Stomach (tissue), 9 donors: ENCODE measurements around the gene MYT1. TPM values are rescaled to one million over a fixed set of nuclear protein-coding genes. Genes with fewer than 3 reads are reported as not detected.

Experiments used
- DNase-seq, 2 donors: peaks; one replicate each; pipeline versions ENCODE4 v3.0.0 to v3.0.0-alpha.2; 2013 to 2019
- H3K27ac ChIP-seq, 5 donors: fragments of 200-600 bp in 4 of 5; sonication (generic) in 4 of 5; one replicate each; pipeline ENCODE4 v1.5.1; 2013 to 2019; ENCODE audit warnings: mild to moderate bottlenecking in 1 of 5, moderate library complexity in 1 of 5
- H3K27me3 ChIP-seq, 3 donors: fragments of 200-600 bp; sonication (generic); one replicate each; pipeline ENCODE4 v1.5.1; 2017 to 2019; ENCODE audit warnings: mixed run types in 1 of 3
- H3K36me3 ChIP-seq, 4 donors: fragments of 200-600 bp; sonication (generic); 1 replicate in 3 of 4; 2 replicates in 1 of 4; pipeline ENCODE4 v1.5.1; 2016 to 2019
- H3K4me1 ChIP-seq, 4 donors: fragments of 200-600 bp; sonication (generic); one replicate each; pipeline ENCODE4 v1.5.1; 2016 to 2019
- H3K4me3 ChIP-seq, 4 donors: fragments of 200-600 bp; sonication (generic) in 3 of 4; one replicate each; pipeline ENCODE4 v1.5.1; 2016 to 2019; ENCODE audit warnings: mild to moderate bottlenecking in 1 of 4
- H3K9me3 ChIP-seq, 4 donors: fragments of 200-600 bp; sonication (generic); one replicate each; pipeline ENCODE4 v1.5.1; 2016 to 2019
- EP300 ChIP-seq: sonication (generic); formaldehyde crosslinking; IDR thresholded peaks from one replicate; pipeline ENCODE4 v1.6.1; 2017; ENCODE audit warnings: antibody characterized with exemption
- POLR2A ChIP-seq, 4 donors: fragments of 450-650 bp; IDR thresholded peaks; one replicate each; pipeline ENCODE4 v1.6.1; 2016; ENCODE audit warnings: antibody characterized with exemption in 4 of 4, control low read depth in 2 of 4, mild to moderate bottlenecking in 1 of 4, moderate library complexity in 1 of 4
- POLR2AphosphoS5 ChIP-seq, 3 donors: sonication (generic); formaldehyde crosslinking; IDR thresholded peaks; one replicate each; pipeline ENCODE4 v1.6.1; 2016; ENCODE audit warnings: antibody characterized with exemption in 3 of 3
- WGBS, 5 donors: extraction: QIAGEN DNeasy Blood & Tissue Kit in 3 of 5; methylation state at CpG; one replicate each; pipeline versions ENCODE4 v1.1.5 to v1.1.7; 2013 to 2018; 5-methylcytosine and 5-hydroxymethylcytosine counted together
- intact Hi-C: fragments of 100-400 bp; cut with DNase I; formaldehyde crosslinking; loops from one replicate; pipeline ENCODE4 v1.15.1; 2023; ENCODE audit warnings: low total_unique reads
- polyA plus RNA-seq, 3 donors: library from polyadenylated mRNA; stranded (reverse); fragments of 200-250 nt; gene quantifications; one replicate each; pipeline ENCODE4 v1.2.3, GENCODE V29; 2013
- total RNA-seq, 5 donors: library from RNA; depleted of rRNA; stranded (reverse); fragments of >200 nt; gene quantifications; one replicate each; pipeline versions ENCODE4 v1.1.0 to v1.2.3, GENCODE V29; 2014 to 2016
- TF ChIP-seq, protein P1 (sequence below), 7 experiments: fragments of 450-650 bp in 4 of 7; fragments of 200-600 bp in 3 of 7; sonication (generic) in 3 of 7; IDR thresholded peaks; one replicate each; pipeline ENCODE4 v1.5.1; 2016 to 2019; ENCODE audit warnings: antibody characterized with exemption in 7 of 7, control low read depth in 2 of 7, mild to moderate bottlenecking in 1 of 7
- donor health status: healthy with polysubstance abuse.
- donor health status: Bipolar disorder and iron deficiency.
- donor health status: healthy.

Gene MYT1
- total and polyA plus RNA-seq, 8 donors: 0.08 to 0.55 (median 0.25) TPM; not detected in 5

DNA sequence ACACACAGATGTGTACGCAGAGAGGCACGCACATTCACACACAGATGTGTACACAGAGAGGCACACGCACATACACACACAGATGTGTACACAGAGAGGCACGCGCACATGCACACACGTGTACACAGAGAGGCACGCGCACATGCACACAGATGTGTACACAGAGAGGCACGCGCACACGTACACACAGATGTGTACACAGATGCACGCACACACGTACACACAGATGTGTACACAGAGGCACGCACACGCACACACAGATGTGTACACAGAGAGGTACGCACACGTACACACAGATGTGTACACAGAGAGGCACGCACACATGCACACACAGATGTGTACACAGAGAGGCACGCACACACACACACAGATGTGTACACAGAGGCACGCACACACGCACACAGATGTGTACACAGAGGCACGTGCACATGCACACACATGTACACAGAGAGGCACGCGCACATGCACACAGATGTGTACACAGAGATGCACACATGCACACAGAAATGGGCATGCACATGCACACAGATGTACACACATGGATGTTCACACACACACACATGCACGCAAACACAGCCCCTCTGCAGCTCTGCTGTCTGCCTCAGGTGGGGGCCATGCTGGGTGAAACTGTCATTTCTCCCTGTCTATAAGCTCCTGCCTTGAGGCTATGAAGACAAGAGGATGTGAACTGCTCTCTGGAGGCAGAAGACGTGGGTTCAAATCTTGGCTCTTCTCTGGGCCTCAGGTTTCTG lies 14.3 kb upstream of the MYT1 start:
- peaks cover 0 to 12% (median 8%) of the 10 kb centered on the region in 4 donors for H3K9me3 ChIP-seq
- peaks cover 0 to 45% (median 12%) of the 10 kb centered on the region in 3 donors for H3K27me3 ChIP-seq
- intact Hi-C loops: no loop called here
- no peaks in the 10 kb centered on the region for H3K36me3 ChIP-seq
- TF ChIP-seq POLR2AphosphoS5 (IDR thresholded peaks at IDR 0.05): no peak
- TF ChIP-seq, protein P1, sequence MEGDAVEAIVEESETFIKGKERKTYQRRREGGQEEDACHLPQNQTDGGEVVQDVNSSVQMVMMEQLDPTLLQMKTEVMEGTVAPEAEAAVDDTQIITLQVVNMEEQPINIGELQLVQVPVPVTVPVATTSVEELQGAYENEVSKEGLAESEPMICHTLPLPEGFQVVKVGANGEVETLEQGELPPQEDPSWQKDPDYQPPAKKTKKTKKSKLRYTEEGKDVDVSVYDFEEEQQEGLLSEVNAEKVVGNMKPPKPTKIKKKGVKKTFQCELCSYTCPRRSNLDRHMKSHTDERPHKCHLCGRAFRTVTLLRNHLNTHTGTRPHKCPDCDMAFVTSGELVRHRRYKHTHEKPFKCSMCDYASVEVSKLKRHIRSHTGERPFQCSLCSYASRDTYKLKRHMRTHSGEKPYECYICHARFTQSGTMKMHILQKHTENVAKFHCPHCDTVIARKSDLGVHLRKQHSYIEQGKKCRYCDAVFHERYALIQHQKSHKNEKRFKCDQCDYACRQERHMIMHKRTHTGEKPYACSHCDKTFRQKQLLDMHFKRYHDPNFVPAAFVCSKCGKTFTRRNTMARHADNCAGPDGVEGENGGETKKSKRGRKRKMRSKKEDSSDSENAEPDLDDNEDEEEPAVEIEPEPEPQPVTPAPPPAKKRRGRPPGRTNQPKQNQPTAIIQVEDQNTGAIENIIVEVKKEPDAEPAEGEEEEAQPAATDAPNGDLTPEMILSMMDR (IDR thresholded peaks at IDR 0.05): no peak
- no peak for TF ChIP-seq POLR2A (IDR thresholded peaks at IDR 0.05)
- TF ChIP-seq EP300: no peak
- H3K27ac ChIP-seq: no peak overlapping the region
- 87 to 93% (median 90%) methylated on average over 25 to 26 of the region's 26 CpGs for WGBS, 5 donors
- H3K4me3 ChIP-seq: no peak overlapping the region
- DNase-seq: no peak
- H3K4me1 ChIP-seq: no peaks in the 10 kb centered on the region

DNA sequence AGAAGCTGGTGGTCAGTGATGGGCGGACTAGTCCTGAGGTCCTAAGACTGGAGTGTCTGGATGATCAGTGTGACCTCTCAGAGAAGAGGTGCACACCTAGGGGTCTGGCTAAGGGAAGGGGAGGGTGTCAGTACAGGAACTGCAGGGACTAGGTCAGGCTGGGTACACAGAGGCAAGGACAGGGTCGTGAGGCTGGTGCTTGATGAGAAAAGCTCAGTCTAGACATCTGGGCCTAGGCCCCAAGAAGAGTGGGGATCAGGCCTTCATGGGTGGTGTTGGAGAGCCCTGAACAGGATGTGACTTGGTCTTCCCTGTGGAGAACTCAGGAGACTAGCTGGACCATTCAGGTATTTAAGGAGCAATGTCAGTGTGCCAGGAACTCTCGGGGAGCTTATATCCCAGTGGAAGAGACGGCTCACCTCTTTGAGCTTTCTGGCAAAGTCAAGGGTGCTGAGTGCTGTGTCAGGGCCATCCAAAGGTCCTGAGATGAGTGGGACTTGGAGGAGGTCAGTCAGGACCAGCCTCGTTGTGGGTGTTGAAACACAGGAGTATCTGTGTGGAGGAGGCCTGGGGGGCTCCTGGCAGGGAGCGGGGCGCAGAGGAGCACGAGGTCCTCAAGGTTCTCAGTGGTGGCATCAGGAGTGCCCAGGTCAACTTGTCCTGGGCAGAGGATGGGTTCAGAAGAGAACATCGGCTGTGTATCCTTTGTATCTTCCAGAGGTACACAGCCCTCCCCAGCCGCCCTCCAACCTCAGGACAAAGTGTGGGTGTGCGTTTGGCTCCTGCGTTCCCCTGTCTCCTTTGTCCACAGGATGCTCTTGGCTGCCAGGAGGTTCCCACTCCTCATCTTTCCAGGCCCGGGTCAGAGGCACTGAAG lies 13.3 kb upstream of the MYT1 start:
- TF ChIP-seq POLR2AphosphoS5 (IDR thresholded peaks at IDR 0.05): no peak
- TF ChIP-seq POLR2A (IDR thresholded peaks at IDR 0.05): no peak
- no peak for TF ChIP-seq EP300
- TF ChIP-seq, protein P1 (IDR thresholded peaks at IDR 0.05): no peak
- H3K9me3 ChIP-seq: peaks cover 0 to 2% (median 0%) of the 10 kb centered on the region in 4 donors
- no peak for DNase-seq
- 68 to 77% (median 73%) methylated on average over 13 of the region's 13 CpGs for WGBS, 5 donors
- no peak overlapping the region for H3K27ac ChIP-seq
- peaks cover 0 to 48% (median 9%) of the 10 kb centered on the region in 3 donors for H3K27me3 ChIP-seq
- H3K4me1 ChIP-seq: no peaks in the 10 kb centered on the region
- H3K4me3 ChIP-seq: no peak overlapping the region
- no peaks in the 10 kb centered on the region for H3K36me3 ChIP-seq
- intact Hi-C loops: no loop called here

DNA sequence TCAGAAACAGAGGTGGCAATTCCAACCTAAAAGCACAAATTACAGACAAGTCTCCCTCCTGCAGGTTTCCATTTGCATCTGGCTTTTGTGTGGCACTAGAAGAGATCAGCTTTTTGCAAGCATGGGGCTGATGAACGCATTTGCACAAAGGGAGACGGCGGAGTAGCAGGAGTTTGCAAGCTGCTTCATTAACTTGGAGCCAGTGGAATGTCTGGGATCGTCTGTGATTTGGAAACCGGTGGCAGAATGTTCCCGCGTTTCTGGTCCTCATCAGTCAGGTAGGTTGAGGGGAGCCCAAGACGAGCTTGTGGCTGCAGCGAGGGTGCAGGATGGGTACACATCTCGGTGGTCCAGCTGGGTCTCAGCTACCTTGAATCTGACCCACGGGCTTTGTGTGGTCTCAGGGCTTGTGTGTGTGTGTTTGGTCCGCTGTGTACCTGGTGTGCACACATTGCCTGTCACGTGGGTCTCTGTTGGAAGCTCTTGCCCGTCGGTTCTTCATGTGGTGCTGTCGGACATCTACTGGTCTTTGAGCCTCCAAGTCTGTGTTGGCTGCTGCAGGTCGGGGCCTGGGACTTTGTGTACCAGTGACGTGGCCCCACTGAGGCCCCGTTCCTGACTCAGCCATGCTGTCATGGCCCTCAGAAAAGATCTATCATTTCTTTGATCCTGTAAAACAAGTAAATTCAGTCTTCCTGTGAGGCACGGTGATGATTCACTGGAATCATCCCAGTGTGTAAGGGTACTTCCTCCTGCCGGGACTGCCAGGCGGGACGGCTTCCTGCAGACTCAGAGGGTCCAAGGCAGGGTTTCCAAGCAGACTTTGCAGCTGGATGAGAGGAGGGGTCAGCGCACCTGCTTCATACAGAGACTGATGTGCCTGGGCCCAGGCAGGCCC lies 12.4 kb upstream of the MYT1 start:
- Histone ChIP-seq H3K27me3 (peaks cover 0 to 48% (median 1%) of the 10 kb centered on the region in 3 donors), H3K36me3 (no peaks in the 10 kb centered on the region), H3K4me3 (no peak overlapping the region), H3K4me1 (no peaks in the 10 kb centered on the region), H3K9me3 (no peaks in the 10 kb centered on the region), H3K27ac (no peak overlapping the region)
- DNase-seq: no peak
- WGBS, 5 donors: 62 to 74% (median 70%) methylated on average over 23 to 24 of the region's 24 CpGs
- no peak for TF ChIP-seq POLR2AphosphoS5 (IDR thresholded peaks at IDR 0.05)
- TF ChIP-seq EP300: no peak
- no peak for TF ChIP-seq POLR2A (IDR thresholded peaks at IDR 0.05)
- TF ChIP-seq, protein P1 (IDR thresholded peaks at IDR 0.05): no peak
- intact Hi-C loops: no loop called here

DNA sequence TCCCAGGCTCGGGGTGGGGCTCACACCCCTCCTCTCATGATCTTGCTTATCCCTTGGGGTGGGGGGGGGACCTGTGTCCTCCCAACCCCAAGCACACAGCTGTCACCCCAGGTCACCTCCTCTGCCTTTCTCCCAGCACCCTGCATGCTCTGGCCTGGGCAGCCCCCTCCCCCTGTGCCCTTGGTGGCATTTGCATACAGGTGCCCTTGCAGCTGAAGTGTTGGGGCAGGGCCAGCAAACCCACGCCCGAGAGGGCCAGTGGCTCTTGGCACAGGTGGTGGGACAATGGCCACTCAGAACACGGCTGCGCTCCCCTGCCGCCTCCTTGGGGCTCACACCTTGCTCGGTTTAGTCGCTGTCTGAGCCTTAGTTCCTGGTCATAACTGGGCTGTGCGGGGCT lies 11.3 kb upstream of the MYT1 start:
- peaks cover 0 to 49% (median 0%) of the 10 kb centered on the region in 3 donors for H3K27me3 ChIP-seq
- WGBS, 5 donors: 66 to 86% (median 74%) methylated on average over 6 to 9 of the region's 9 CpGs
- no peak overlapping the region for H3K4me3 ChIP-seq
- no peak for DNase-seq
- no peak overlapping the region for H3K27ac ChIP-seq
- H3K4me1 ChIP-seq: no peaks in the 10 kb centered on the region
- TF ChIP-seq POLR2A (IDR thresholded peaks at IDR 0.05): no peak
- TF ChIP-seq EP300: no peak
- no peak for TF ChIP-seq POLR2AphosphoS5 (IDR thresholded peaks at IDR 0.05)
- TF ChIP-seq, protein P1 (IDR thresholded peaks at IDR 0.05): no peak
- no peaks in the 10 kb centered on the region for H3K9me3 ChIP-seq
- H3K36me3 ChIP-seq: no peaks in the 10 kb centered on the region
- intact Hi-C loops: no loop called here
